NT2/D1 (cell line): ENCODE measurements around the gene DMPK.
A peak's percentile ranks its signal among the peaks of the same experiment; 100 is the strongest.

Experiments
- DNase-seq: peaks from one replicate; pipeline ENCODE4 v3.0.0-alpha.2; 2011; ENCODE audit warnings: low read depth, low spot score
- H3K27me3 ChIP-seq: 2 replicates; pipeline ENCODE4 v1.6.0; 2011; ENCODE audit warnings: mild to moderate bottlenecking; ENCODE audit not compliant: insufficient read length, insufficient read depth
- H3K36me3 ChIP-seq: 2 replicates; pipeline ENCODE4 v1.6.1; 2011; ENCODE audit warnings: mild to moderate bottlenecking, low read length, mixed read lengths; ENCODE audit not compliant: insufficient read depth, insufficient read length
- H3K4me1 ChIP-seq: 2 replicates; pipeline ENCODE4 v1.5.1; 2011; ENCODE audit not compliant: insufficient read depth, insufficient read length
- H3K4me3 ChIP-seq: 2 replicates; pipeline ENCODE4 v1.5.1; 2011; ENCODE audit warnings: low read depth; ENCODE audit not compliant: insufficient read length
- H3K9ac ChIP-seq: 2 replicates; pipeline ENCODE4 v1.6.0; 2011; ENCODE audit warnings: low read depth; ENCODE audit not compliant: insufficient read length
- H3K9me3 ChIP-seq: 2 replicates; pipeline ENCODE4 v1.5.1; 2011; ENCODE audit warnings: mild to moderate bottlenecking, low read length; ENCODE audit not compliant: insufficient read depth
- SUZ12 ChIP-seq: IDR thresholded peaks from 2 replicates; pipeline ENCODE4 v1.6.1; 2011; ENCODE audit not compliant: insufficient read length, insufficient read depth; ENCODE audit errors: extremely low read depth
- YY1 ChIP-seq: IDR thresholded peaks from 2 replicates; pipeline ENCODE4 v1.6.1; 2011; ENCODE audit not compliant: insufficient read length, insufficient read depth
- ZNF274 ChIP-seq: IDR thresholded peaks from 2 replicates; pipeline ENCODE4 v1.6.1; 2011; ENCODE audit warnings: mild to moderate bottlenecking, low read depth, low read length

The DMPK gene

GRCh38 chr19:45778010-45778661 is 4.2 kb downstream of the DMPK start:
- peaks cover 46% of the 10 kb centered on the region for H3K36me3 ChIP-seq
- peaks cover 23% of the 10 kb centered on the region for H3K4me1 ChIP-seq
- TF ChIP-seq YY1 = no peak
- TF ChIP-seq SUZ12 = no peak
- no peak for TF ChIP-seq ZNF274
- H3K9me3 ChIP-seq = no peaks in the 10 kb centered on the region
- H3K27me3 ChIP-seq = no peaks in the 10 kb centered on the region
- no peak overlapping the region for H3K9ac ChIP-seq
- DNase-seq = no peak
- no peak overlapping the region for H3K4me3 ChIP-seq

- peaks cover 23% of the 10 kb centered on the region for H3K4me1 ChIP-seq
- no peak for TF ChIP-seq ZNF274
- TF ChIP-seq SUZ12 = no peak
- TF ChIP-seq YY1 = no peak
- no peak for DNase-seq
These were observed 4.8 kb downstream of the DMPK start for GRCh38 chr19:45777395-45777961.

GRCh38 chr19:45774765-45775164 is 7.5 kb downstream of the DMPK start:
- no peak for TF ChIP-seq SUZ12
- TF ChIP-seq YY1 = no peak
- TF ChIP-seq ZNF274 = no peak
- DNase-seq = no peak
- H3K27me3 ChIP-seq = no peaks in the 10 kb centered on the region
- H3K4me1 ChIP-seq = peaks cover 13% of the 10 kb centered on the region
- no peaks in the 10 kb centered on the region for H3K9me3 ChIP-seq
- no peak overlapping the region for H3K4me3 ChIP-seq
- H3K9ac ChIP-seq = no peak overlapping the region
- H3K36me3 ChIP-seq = peaks cover 64% of the 10 kb centered on the region

More at GRCh38 chr19:45777395-45777961, 4.8 kb downstream of the DMPK start:
- peaks cover 52% of the 10 kb centered on the region for H3K36me3 ChIP-seq
- H3K4me3 ChIP-seq = no peak overlapping the region
- H3K9me3 ChIP-seq = no peaks in the 10 kb centered on the region
- no peaks in the 10 kb centered on the region for H3K27me3 ChIP-seq
- no peak overlapping the region for H3K9ac ChIP-seq

GRCh38 chr19:45773384-45773783 is 8.9 kb downstream of the DMPK start:
- Histone ChIP-seq H3K27me3 (no peaks in the 10 kb centered on the region), H3K36me3 (peaks cover 54% of the 10 kb centered on the region), H3K9me3 (no peaks in the 10 kb centered on the region), H3K4me1 (peaks cover 11% of the 10 kb centered on the region), H3K4me3 (no peak overlapping the region), H3K9ac (no peak overlapping the region)
- no peak for DNase-seq
- TF ChIP-seq YY1 = no peak
- no peak for TF ChIP-seq ZNF274
- no peak for TF ChIP-seq SUZ12

- Histone ChIP-seq H3K9me3 (no peaks in the 10 kb centered on the region), H3K9ac (no peak overlapping the region), H3K4me3 (no peak overlapping the region), H3K4me1 (peaks cover 10% of the 10 kb centered on the region), H3K27me3 (no peaks in the 10 kb centered on the region), H3K36me3 (peaks cover 49% of the 10 kb centered on the region)
- TF ChIP-seq YY1 = no peak
- TF ChIP-seq ZNF274 = no peak
- TF ChIP-seq SUZ12 = no peak
- no peak for DNase-seq
These were observed 9.4 kb downstream of the DMPK start for GRCh38 chr19:45772912-45773311.

GRCh38 chr19:45772130-45772840 is 10.0 kb downstream of the DMPK start:
- Histone ChIP-seq H3K4me3 (no peak overlapping the region), H3K4me1 (peaks cover 10% of the 10 kb centered on the region), H3K27me3 (no peaks in the 10 kb centered on the region), H3K36me3 (peaks cover 43% of the 10 kb centered on the region), H3K9me3 (no peaks in the 10 kb centered on the region), H3K9ac (peak overlapping the region; percentile 42)
- no peak for DNase-seq
- TF ChIP-seq ZNF274 (no peak), SUZ12 (no peak), YY1 (no peak)

- H3K9me3 ChIP-seq = no peaks in the 10 kb centered on the region
- peak overlapping the region; percentile 42 for H3K9ac ChIP-seq
These were observed 10.9 kb downstream of the DMPK start for GRCh38 chr19:45771311-45771933.

More at GRCh38 chr19:45771311-45771933, 10.9 kb downstream of the DMPK start:
- DNase-seq = no peak
- TF ChIP-seq ZNF274 = no peak
- TF ChIP-seq SUZ12 = no peak
- no peak for TF ChIP-seq YY1
- H3K36me3 ChIP-seq = peaks cover 34% of the 10 kb centered on the region
- H3K4me3 ChIP-seq = peak overlapping the region; percentile 4
- peaks cover 9% of the 10 kb centered on the region for H3K4me1 ChIP-seq
- H3K27me3 ChIP-seq = no peaks in the 10 kb centered on the region
